GM21390 (cell line): ENCODE results near the gene PHF5A.

Experiments used
- ATAC-seq: cut with Tn5 transposase; IDR thresholded peaks from one replicate; pipeline ENCODE4 v1.9.1; 2021; ENCODE audit not compliant: unreplicated experiment

Gene PHF5A

DNA sequence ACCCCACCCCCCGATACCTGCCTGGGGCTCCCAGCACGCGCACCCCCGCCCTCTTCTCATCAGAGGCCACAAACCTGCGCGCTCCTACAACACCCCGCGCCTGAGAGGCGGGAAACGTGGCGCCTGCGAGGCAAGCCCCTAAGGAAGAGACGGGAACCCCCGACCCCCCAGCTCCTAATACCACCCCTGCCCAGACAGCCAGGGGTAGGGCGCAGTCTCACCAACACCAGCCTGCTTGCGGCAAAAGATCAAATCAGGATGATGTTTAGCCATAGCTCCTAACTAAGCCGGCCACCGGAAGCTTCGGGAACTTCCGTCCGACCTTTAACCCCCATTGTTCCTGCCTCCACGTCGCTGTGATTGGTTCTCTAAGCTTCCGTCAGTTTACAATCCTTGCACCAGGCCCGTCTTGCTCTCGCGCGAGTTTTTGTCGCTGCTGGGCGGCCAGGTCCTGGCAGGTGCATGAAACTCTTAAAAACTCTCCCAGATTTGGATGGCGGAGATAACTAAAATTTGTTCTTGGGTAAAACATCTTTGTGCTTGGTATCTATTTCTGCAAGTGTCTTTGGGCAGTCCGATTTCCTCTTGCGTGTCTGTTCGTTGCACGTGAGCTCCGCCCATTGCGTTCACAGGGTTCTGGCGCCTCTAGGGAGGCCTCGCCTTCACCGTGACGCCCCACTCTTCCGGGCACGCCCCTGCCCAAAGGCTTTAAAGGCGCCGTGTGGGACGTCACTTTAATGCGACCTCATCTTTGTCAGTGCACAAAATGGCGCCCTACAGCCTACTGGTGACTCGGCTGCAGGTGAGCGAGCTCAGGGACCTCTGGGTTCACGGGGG is at the start of gene PHF5A, which contains the start of gene ACO2:
TSS of gene PHF5A (minus strand) at position 312 of the 837 bp plus-strand sequence. CDS start at position 273, 39 bp downstream.
TSS of gene ACO2 (plus strand) at position 737 of the 837 bp plus-strand sequence. CDS start at position 767, 30 bp downstream.
- ATAC-seq, result peak; percentile 84

GRCh38 chr22:41518048-41518347 is 49.5 kb upstream of the PHF5A start:
- ATAC-seq, result no peak

DNA sequence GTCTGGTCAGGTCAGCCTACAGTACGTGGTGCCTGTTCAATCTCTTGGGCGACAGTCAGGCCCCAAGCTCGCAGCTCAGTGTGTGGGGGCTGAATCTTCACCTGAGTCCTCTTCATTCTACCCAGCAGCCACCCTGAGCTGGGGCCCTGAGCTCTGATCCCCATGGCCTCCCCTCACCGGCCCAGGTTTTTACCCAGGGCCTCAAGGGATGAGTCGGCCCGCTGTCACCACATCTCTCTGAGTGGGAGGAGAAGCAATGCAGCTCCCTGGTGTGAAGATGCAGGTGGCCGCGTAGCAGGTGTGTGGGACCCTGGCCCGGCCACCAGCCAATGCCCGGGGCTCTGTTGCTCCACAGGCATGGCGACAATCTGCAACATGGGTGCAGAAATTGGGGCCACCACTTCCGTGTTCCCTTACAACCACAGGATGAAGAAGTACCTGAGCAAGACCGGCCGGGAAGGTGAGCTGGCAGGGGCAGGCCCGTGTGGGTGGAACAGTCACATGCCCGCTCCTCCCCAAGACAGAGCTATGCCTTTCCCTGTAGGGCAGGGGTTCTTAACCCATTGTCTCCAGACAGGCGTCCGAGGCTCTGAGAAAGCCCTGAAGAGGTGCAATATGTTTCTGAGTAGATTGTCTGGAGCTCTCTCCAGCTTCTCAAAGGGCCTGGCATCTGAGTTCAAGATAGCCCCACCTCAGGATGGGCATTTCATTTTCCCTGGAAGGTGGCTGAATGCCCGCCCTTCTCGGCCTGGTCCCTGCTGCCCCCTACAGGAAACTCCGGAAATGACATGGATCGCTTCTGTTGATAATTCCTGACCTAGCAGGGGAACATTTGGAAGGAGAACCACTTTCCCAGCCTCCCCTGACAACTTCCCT is 48.9 kb upstream of the PHF5A start:
- no peak for ATAC-seq

- ATAC-seq, result no peak
These were observed 48.0 kb upstream of the PHF5A start for GRCh38 chr22:41516462-41516861.

DNA sequence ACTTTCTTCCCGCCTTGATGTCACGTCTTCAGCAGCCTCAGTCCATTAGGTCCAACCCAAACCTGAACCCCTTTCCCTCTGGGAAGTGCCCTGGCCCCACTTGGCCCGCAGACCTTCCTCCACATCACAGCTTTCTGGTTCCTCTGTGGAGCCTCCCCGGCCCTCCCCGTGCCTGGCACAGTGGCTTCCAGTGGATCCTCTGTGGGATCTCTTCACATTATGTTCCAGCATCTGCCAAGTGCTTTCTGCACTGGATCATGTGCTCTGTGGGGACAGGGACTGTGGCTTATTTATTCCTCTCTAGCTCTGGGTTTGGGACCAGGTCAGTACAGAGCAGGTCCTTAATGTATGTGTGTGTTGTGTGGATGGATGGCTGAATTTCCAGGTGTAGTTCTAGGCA is 44.9 kb upstream of the PHF5A start:
- no peak for ATAC-seq

DNA sequence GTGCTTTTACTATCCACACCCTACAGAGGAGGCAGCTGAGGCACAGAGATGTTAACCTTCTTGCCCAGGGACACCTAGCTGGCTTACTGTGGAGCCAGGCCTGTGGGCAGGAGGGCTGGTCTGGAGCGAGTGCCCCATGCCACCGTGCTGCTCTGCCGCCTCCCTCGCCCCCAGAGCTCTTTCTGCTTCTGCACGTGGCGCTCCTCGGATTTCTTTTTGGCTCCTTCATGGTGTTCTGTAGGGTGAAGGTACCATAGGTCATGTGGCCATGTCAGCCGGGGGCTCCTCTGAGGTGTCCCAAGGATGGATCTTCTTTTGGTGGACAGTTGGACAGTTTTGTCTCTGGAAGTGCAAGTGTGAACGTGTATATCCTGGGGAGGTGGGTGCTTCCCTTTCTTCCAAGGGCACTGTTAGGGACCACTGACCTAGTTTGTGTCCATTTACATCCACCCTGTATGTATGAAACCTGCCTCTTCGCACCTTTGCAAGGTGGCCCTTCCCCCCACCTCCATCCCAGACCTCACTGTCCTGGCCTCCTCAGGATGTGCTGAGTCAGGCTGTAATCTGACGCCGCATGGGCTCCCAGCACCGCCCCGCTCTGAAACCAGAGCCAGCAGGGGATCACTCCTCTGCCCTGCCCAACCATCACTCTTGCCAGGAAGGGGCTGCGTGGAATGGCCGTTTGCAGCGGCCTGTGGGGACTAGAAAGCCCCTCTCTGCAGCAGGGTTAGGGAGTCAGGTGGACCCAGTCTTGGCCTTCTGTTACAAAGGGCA is 44.1 kb upstream of the PHF5A start:
- ATAC-seq, result no peak

DNA sequence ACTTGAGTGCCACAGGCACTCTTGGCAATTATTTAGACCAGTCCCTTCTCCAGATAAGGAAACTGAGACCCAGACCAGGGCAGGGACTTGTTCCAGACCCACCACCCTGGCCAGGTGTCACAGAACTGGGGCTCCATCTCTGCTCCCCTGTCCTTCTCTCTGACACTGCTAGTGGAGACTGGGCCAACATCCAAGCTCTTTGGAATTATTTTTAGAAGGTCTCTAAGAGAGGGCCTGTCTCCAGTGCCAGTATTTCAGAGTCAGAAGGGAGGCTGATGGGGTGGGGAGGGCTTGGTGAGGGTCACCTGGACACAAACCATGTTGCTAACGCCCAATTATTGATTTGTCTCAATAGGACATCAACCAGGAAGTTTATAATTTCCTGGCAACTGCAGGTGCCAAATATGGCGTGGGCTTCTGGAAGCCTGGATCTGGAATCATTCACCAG is 43.1 kb upstream of the PHF5A start:
- no peak for ATAC-seq

DNA sequence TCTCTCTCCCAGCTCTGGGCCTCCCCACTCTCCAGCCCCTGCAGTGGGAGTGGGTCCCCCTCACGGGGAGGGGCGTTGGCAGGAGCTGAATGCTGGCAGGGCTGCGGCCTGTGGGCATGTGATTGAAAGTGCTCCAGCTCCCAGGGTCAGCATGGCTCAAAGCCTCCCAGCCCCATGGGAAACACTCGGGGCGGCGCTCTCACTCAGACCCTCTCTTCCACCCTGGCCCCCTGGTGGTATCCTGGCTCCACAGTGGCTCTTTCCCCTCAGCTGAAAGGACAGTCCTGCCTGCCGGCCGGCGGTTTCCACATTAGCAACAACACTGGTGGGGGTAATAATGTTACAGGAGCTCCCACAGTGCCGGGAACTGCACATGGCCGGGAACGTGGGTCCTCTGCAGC is 40.3 kb upstream of the PHF5A start:
- ATAC-seq, result no peak

- ATAC-seq, result no peak
These were observed 39.0 kb upstream of the PHF5A start for GRCh38 chr22:41507330-41508063.

GRCh38 chr22:41505511-41506220 is 37.2 kb upstream of the PHF5A start:
- ATAC-seq, result no peak

DNA sequence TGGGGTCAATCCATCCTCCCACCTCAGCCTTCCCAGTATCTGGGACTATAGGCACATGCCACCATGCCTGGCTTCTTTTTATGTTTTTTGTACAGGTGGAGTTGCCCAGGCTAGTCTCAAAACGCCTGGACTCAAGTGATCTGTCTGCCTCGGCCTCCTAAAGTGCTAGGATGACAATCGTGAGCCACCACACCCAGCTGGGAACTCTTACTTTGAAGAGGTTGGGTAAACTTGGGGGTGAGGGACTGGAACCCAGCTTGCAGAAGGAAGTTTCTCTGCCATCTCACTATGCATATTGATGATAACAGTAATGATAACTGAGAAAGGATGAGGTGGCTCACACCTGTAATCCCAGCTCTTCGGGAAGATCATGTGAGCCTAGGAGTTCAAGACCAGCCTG is 36.3 kb upstream of the PHF5A start:
- no peak for ATAC-seq

DNA sequence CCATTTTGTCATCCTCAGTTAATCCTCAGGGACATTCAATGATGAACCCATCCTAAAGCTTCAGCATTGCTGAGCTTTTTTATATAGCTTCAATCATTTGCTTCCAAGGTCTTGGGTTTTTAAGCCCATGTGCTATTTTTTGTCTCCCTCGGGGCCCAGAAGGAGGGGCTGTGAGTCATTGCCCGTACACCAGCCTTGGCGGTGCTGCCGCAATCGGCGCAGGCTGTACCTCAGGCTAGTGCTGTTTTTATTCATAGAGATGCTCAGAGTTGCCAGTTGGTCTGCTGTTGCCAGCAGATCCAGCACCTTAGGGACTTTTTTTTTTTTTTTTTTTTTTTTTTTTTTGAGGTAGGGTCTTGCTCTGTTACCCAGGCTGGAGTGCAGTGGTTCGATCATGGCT is 35.9 kb upstream of the PHF5A start:
- ATAC-seq, result no peak

- no peak for ATAC-seq
These were observed 32.7 kb upstream of the PHF5A start for GRCh38 chr22:41501209-41501608.

DNA sequence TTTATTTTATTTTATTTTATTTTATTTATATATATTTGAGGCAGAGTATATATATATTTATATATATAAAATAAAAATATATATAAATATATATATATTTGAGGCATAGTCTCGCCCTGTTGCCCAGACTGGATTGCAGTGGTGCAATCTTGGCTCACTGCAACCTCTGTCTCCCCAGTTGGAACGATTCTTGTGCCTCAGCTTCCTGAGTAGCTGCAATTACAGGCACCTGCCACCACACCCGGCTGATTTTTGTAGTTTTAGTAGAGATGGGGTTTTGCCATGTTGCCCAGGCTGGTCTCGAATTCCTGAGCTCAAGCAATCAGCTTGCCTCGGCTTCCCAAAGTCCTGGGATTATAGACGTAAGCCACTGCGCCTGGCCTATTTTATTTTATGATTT is 31.8 kb upstream of the PHF5A start:
- ATAC-seq, result no peak

- ATAC-seq, result no peak
These were observed 31.3 kb upstream of the PHF5A start for GRCh38 chr22:41499624-41500280.

- ATAC-seq, result no peak
These were observed 29.9 kb upstream of the PHF5A start for GRCh38 chr22:41498303-41498835.

GRCh38 chr22:41491374-41492100 is 23.0 kb upstream of the PHF5A start:
- ATAC-seq, result no peak

GRCh38 chr22:41488596-41489385 is 20.3 kb upstream of the PHF5A start:
- ATAC-seq, result no peak
